H1 (cell line): ENCODE measurements around the gene CDH10.

ENCODE experiments used
- CTCF ChIP-seq, 3 experiments: IDR thresholded peaks; 1 replicate in 2 of 3; 2 replicates in 1 of 3; pipeline versions ENCODE4 v1.5.1 to v1.6.1; 2011; ENCODE audit warnings: low read length in 3 of 3, mild to moderate bottlenecking in 3 of 3, inconsistent platforms in 2 of 3, low read depth in 1 of 3, moderate library complexity in 1 of 3; ENCODE audit not compliant: insufficient read depth in 1 of 3; ENCODE audit errors: control extremely low read depth in 1 of 3
- EZH2 ChIP-seq: fragments of 200-600 bp; sonication (generic); IDR thresholded peaks from 2 replicates; pipeline ENCODE4 v1.7.1; 2012; ENCODE audit warnings: low read depth, mild to moderate bottlenecking, moderate library complexity, low read length, inconsistent platforms; ENCODE audit not compliant: severe bottlenecking
- POLR2A ChIP-seq, 2 experiments: IDR thresholded peaks; 1 replicate in 1 of 2; 2 replicates in 1 of 2; pipeline ENCODE4 v1.6.1; 2011; ENCODE audit warnings: low read depth in 2 of 2, low read length in 2 of 2, mild to moderate bottlenecking in 2 of 2; ENCODE audit errors: control extremely low read depth in 1 of 2
- TAF1 ChIP-seq: IDR thresholded peaks from 2 replicates; pipeline ENCODE4 v1.6.1; 2011; ENCODE audit warnings: mild to moderate bottlenecking, low read depth, low read length
- YY1 ChIP-seq: IDR thresholded peaks from 2 replicates; pipeline ENCODE4 v1.6.1; 2011; ENCODE audit warnings: low read depth, mild to moderate bottlenecking, low read length

- TF ChIP-seq TAF1 (no peak), CTCF (IDR thresholded peaks at IDR 0.05; ENCODE audit: control extremely low read depth in 1 of 3, insufficient read depth in 1 of 3, low read depth in 1 of 3, low read length in 3 of 3) (no peak), EZH2 (no peak), POLR2A (IDR thresholded peaks at IDR 0.05; ENCODE audit: control extremely low read depth in 1 of 2, low read depth in 2 of 2, low read length in 2 of 2) (no peak), YY1 (no peak)
These were observed 119.4 kb downstream of the CDH10 start for GRCh38 chr5:24525414-24525813.
